Neural crest cell (in vitro differentiated cells): ENCODE results near the gene MYO5A. TPM values are rescaled to one million over a fixed set of nuclear protein-coding genes. Genes with fewer than 3 reads are reported as not detected.

Source experiments
- DNase-seq: peaks from one replicate; pipeline ENCODE4 v3.0.0; 2021; ENCODE audit warnings: low read depth, mixed read lengths, low spot score
- H3K27ac Mint-ChIP-seq: one replicate; pipeline ENCODE4 v1.8.0; 2021; ENCODE audit warnings: mild to moderate bottlenecking, mixed read lengths; ENCODE audit not compliant: unreplicated experiment
- H3K27me3 Mint-ChIP-seq: 2 replicates; pipeline ENCODE4 v1.8.0; 2021; ENCODE audit warnings: low read depth, mild to moderate bottlenecking, mixed read lengths
- H3K36me3 Mint-ChIP-seq: 2 replicates; pipeline ENCODE4 v1.8.0; 2021; ENCODE audit warnings: low read depth, mild to moderate bottlenecking, mixed read lengths
- H3K4me1 Mint-ChIP-seq: 2 replicates; pipeline ENCODE4 v1.8.0; 2021; ENCODE audit warnings: mixed read lengths
- H3K4me3 Mint-ChIP-seq: one replicate; pipeline ENCODE4 v1.8.0; 2021; ENCODE audit warnings: mild to moderate bottlenecking, mixed read lengths
- H3K9me3 Mint-ChIP-seq: 2 replicates; pipeline ENCODE4 v1.8.0; 2021; ENCODE audit warnings: mixed read lengths
- CTCF ChIP-seq: fragments of 200-600 bp; sonication (generic); conservative IDR thresholded peaks from 2 replicates; pipeline ENCODE4 v1.5.0; 2021; ENCODE audit warnings: antibody characterized with exemption, mild to moderate bottlenecking
- total RNA-seq: library from RNA; stranded (reverse); gene quantifications from 2 replicates; pipeline ENCODE4 v1.2.1, GENCODE V29; 2021

Gene MYO5A
- total RNA-seq, 1 donor from 2014 or later = 29.1 TPM

DNA sequence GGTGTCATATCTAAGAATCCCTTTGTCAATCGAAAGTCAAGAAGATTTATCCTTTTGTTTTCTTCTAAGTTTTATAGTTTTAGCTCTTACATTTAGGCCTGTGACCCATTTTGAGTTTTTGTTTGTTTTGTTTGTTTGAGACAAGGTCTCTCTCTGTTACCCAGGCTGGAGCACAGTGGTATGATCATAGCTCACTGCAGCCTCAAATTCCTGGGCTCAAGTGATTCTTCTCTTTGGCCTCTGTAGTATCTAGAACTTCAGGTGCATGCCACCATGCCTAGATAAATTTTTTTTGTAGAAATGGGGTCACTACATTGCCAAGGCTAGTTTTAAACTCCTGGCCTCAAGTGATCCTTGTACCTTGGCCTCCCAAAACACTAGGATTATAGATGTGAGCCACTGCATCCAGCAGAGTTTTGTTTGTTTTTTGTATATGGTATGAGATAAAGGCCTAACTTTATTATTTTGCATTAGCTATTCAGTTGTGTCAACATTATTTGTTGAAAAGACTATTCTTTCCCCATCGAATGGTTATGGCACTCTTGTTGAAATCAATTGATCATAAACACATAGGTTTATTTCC lies 227.3 kb downstream of the MYO5A start:
- H3K27me3 Mint-ChIP-seq = no peaks in the 10 kb centered on the region
- H3K27ac Mint-ChIP-seq = no peak overlapping the region
- no peaks in the 10 kb centered on the region for H3K4me1 Mint-ChIP-seq
- TF ChIP-seq CTCF = no peak
- peaks cover 3% of the 10 kb centered on the region for H3K9me3 Mint-ChIP-seq
- no peak for DNase-seq
- H3K36me3 Mint-ChIP-seq = peaks cover 2% of the 10 kb centered on the region
- H3K4me3 Mint-ChIP-seq = no peak overlapping the region

GRCh38 chr15:52295421-52296001 lies 233.2 kb downstream of the MYO5A start, which contains the start of gene MYO5C:
Gene MYO5C, minus strand, starts transcription at chr15:52295804. Its CDS starts 168 bp downstream, at chr15:52295636.
- Mint-ChIP-seq H3K9me3 (no peaks in the 10 kb centered on the region), H3K27me3 (peaks cover 19% of the 10 kb centered on the region), H3K27ac (no peak within 1 kb of the TSS), H3K4me3 (peak within 1 kb of the TSS; percentile 74), H3K36me3 (no peaks in the 10 kb centered on the region), H3K4me1 (peaks cover 6% of the 10 kb centered on the region)
- TF ChIP-seq CTCF = no peak
- DNase-seq = peak; percentile 51

- Mint-ChIP-seq H3K4me3 (peak overlapping the region; percentile 74), H3K27me3 (peaks cover 19% of the 10 kb centered on the region), H3K4me1 (peaks cover 8% of the 10 kb centered on the region), H3K9me3 (no peaks in the 10 kb centered on the region), H3K27ac (no peak overlapping the region), H3K36me3 (no peaks in the 10 kb centered on the region)
- DNase-seq = no peak
- no peak for TF ChIP-seq CTCF
These were observed 233.7 kb downstream of the MYO5A start for GRCh38 chr15:52294881-52295420.

DNA sequence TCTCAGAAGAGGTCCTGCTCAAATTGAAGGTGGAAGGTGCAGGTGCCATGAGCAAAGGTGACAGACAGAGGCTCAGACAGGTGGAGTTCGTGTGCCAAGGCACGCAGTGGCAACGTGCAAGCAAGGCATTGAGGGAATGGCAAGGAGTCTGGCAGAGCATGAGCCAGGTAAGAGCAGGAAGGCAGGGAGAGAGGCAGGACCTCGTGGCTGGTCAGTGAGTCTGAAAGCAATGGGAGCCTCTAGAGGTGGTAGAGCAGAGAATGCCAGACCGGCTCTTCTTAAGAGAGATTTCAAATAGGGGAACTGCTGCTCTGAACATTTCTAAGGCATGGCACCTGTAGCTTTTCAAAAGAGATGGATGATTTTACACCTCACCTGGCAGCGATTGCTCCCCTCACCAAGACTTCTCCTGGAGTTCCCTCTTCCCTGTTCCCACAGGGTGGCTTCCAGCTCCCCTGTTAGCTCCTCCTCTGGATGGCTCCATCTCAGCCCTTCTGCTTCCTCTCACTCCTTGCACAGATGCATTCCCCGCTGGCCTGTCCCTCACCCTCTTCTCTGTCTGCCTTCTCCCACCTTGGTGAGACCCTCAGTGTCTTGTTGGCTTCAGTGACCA lies 235.8 kb downstream of the MYO5A start:
- Mint-ChIP-seq H3K4me1 (peaks cover 20% of the 10 kb centered on the region), H3K27ac (no peak overlapping the region), H3K9me3 (no peaks in the 10 kb centered on the region), H3K36me3 (no peaks in the 10 kb centered on the region), H3K27me3 (peaks cover 19% of the 10 kb centered on the region), H3K4me3 (peak overlapping the region; percentile 36)
- DNase-seq = no peak
- no peak for TF ChIP-seq CTCF

DNA sequence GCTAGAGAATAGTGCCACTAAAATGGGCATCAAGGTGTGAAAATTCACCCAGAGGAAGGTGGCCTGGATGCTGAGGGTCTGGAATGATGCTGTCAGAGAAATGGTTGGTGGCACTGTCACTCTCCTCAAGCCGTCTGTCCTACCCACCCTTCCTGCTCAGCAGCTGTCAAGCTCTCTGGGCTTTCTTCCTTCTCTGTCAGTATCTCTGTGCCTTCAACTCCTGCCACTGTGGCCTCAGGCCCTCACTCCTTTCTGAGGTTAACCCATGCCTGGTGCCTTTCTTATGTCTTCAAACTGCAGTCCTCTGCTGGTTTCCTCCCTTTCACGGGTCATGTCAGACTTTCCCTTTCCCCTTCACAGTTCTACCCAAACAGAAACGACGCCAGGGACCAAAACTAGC lies 237.5 kb downstream of the MYO5A start:
- Mint-ChIP-seq H3K27me3 (peaks cover 19% of the 10 kb centered on the region), H3K36me3 (peaks cover 4% of the 10 kb centered on the region), H3K4me3 (no peak overlapping the region), H3K27ac (peak overlapping the region; percentile 53), H3K9me3 (peaks cover 3% of the 10 kb centered on the region), H3K4me1 (peaks cover 26% of the 10 kb centered on the region)
- no peak for TF ChIP-seq CTCF
- DNase-seq = no peak
